Astrocyte (in vitro differentiated cells and primary cell): ENCODE data around the gene EBLN1.

Source experiments
- EZH2 ChIP-seq: IDR thresholded peaks from 2 replicates; pipeline ENCODE4 v1.6.1; 2012; ENCODE audit warnings: mild to moderate bottlenecking, low read length, inconsistent platforms; ENCODE audit not compliant: insufficient read depth
- TF ChIP-seq, protein P1 (sequence below): IDR thresholded peaks from 2 replicates; pipeline ENCODE4 v1.5.1; 2011; ENCODE audit warnings: low read depth, mild to moderate bottlenecking, inconsistent platforms, low read length, moderate library complexity; ENCODE audit not compliant: insufficient read depth

DNA sequence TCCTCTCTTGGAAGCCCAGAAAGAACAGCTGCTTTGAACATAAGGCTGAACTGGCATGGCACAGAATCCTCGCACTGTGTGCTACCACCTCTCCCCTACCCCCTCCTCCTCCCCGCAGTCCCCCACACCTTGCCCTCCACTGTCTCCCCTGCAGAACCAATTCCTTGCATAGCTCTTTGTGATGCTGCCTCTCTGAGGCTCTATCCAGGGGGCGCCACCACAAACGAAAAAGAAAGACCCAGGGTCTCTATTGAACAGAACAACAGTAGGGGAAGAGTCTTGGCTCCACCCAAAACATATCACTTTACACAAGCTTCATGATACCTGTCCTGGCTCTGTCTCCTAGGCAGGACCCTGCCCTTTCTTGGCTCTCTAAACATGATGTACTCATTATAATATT lies 26.2 kb upstream of the EBLN1 start:
- TF ChIP-seq, protein P1, sequence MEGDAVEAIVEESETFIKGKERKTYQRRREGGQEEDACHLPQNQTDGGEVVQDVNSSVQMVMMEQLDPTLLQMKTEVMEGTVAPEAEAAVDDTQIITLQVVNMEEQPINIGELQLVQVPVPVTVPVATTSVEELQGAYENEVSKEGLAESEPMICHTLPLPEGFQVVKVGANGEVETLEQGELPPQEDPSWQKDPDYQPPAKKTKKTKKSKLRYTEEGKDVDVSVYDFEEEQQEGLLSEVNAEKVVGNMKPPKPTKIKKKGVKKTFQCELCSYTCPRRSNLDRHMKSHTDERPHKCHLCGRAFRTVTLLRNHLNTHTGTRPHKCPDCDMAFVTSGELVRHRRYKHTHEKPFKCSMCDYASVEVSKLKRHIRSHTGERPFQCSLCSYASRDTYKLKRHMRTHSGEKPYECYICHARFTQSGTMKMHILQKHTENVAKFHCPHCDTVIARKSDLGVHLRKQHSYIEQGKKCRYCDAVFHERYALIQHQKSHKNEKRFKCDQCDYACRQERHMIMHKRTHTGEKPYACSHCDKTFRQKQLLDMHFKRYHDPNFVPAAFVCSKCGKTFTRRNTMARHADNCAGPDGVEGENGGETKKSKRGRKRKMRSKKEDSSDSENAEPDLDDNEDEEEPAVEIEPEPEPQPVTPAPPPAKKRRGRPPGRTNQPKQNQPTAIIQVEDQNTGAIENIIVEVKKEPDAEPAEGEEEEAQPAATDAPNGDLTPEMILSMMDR = no peak
- no peak for TF ChIP-seq EZH2
